Activated T-cell treated with anti-CD3 and anti-CD28 coated beads for 4 hours (primary cell): ENCODE data around the gene DDX59.

Experiments
- DNase-seq: peaks from one replicate; pipeline ENCODE4 v3.0.0-alpha.2; 2020

DDX59 gene

DNA sequence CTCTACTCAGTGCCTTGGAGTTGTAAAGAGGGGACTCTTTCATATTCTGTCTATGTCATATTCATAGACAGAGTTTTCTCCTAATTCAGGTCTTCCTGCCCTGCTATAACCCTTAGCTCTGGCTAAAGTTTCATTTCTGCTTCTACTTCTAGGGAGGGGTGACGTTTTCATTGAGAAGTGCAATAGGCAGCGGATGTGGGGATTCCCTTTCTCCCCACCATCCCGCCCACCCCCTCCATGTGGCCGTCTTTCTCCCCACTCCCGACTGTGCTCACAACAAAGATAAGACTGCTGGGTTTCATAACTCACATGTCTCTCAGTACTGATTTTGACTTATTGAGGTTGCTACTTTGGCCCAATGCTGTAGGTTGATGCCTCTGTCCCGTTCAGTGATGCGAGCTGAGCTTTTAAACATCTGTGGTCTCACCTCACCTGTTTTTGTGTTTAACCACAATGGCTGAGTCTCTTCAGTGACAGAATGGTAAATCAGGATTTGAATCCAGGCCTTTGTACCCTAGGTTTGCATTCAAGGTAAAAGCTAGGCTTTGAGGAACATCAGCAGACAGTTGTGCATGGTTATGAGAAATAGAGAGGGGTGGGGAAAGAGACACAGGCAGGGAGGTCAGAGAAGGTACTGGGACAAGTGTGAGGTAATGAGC is 41.4 kb downstream of the DDX59 start:
- peak; percentile 23 for DNase-seq

DNA sequence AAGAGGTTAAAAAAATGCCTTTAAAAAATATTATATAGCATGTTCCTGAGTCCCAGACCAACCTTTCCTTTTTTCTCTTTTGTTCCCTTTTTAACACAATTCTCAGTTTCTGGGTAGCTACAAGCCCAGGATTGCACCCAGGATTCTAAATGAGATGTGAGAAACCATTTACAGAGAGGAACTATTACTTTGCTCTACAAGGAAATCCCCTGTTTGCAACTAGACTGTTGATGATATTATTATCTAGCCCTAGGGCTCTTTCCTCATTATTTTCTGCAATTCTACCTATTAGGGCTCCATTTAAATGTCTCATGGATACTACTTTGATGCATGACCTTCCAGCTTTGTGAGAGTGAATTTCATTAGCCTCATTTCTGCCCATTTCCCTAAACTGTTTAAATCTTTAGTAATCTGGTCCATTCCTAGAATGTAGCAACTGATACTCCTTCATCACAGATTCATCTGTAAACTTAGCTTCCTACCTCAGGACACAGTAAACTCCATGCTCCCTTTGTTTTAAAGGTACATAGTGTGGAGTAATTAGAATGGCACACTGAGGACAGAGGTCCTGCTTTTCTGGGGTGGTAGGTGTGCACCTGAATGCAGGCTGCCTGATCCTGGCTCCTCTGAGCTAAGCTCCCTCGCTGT is 42.0 kb downstream of the DDX59 start:
- no peak for DNase-seq

DNA sequence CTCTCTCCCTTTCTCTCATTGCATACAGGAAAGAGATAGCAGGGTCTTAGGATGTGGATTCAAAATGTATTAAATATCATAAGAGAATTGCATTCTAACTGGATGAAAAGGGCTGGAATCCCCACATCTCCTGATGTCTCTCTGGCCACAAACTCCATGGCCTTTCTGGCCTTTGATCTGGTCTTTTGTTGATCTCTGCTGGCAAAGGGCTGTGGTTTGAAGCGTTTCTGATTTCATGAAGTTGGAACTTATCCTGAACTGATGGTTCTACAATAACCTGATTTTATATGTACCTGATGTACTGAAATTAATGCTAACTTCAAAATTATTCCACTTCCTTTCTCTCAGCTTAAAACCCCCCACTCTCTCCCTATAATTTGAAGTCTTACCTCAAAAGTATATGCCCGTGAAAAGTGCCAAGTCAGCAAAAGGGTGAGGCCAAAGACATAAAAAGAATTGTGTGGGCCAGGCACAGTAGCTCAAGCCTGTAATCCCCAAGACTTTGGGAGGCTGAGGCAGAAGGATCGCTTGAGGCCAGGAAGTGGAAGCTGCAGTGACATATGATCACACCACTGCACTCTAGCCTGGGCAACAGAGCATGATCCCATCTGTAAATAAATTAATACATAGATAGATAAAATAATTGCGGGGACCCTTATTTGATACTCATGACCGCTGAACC is 42.7 kb downstream of the DDX59 start:
- DNase-seq = no peak

DNA sequence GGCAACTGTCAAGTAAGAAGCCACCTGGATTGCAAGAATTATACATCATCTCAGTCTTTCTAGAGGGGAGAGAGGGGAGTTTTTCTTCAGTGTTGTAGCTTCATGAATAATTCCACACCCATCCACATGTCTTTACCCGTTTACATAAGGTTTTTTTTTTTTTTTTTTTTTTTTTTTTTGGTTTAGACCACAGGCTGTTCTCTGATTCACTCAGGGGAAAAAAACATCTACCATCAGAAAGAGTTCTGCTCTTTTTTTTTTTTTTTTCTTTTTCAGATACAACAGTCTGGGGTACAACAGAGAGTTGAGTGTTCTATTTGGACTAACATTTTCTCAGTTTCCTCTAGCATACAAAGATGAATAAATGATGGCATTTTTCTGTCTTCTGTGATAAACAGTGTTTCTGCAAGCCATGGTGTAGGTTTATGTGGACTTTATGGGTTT is 44.3 kb downstream of the DDX59 start:
- DNase-seq = no peak

GRCh38 chr1:200624679-200625335 is 44.9 kb downstream of the DDX59 start:
- no peak for DNase-seq

GRCh38 chr1:200620273-200621131 is 49.2 kb downstream of the DDX59 start, which contains the start of gene KIF14:
Gene KIF14, minus strand, starts transcription at chr1:200620751. Its CDS starts 2,028 bp downstream, at chr1:200618723.
- peak; percentile 86 for DNase-seq

DNA sequence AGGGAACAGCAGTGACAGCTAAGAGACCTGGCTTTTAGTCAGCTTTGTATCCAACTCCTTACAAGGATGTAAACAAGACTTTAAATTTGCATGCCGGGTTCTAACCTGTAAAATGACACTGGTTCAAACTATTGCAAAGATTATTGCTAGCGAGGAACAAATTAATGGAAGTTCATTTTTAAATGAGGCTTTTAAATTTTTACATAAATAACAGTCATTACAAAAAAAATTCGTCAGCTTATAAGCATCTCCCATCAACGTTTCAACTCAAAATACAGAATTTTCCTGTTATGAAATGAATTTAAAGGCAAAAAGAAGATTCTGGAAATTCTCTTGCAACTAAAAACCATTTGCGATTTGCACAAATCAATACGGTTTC is 49.8 kb downstream of the DDX59 start:
- DNase-seq = no peak

GRCh38 chr1:200610846-200611245 is 58.9 kb downstream of the DDX59 start:
- no peak for DNase-seq

DNA sequence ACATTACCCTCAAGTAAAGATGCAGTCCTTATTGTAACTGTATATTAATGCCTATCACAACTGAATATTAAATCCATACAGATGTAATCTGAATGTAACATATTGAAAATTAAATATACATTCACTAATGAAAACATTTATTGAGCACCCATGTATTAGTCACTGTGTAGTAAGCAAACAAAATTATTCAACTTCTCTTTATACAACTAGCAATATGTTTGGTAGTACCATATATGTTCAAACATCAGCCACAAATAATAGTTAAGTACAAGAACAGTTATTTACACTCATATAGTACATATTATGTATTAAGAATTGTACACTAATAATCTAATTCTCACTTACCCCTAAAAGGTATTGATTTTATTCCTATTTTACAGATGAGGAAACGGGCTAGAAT is 67.1 kb downstream of the DDX59 start:
- DNase-seq = no peak
